ENCODE data around the gene GPR42.
"Not testable (repeated sequence)": the region's sequence is repeated elsewhere in the genome, so short reads cannot be mapped to it uniquely, and the experiment has no call there.

Gene GPR42

GRCh38 chr19:35397064-35397463 is 26.2 kb downstream of the GPR42 start:
- no peak for TF ChIP-seq CTCF (IDR thresholded peaks at IDR 0.05; ENCODE audit: insufficient read depth, low read depth, low read length, missing control alignments)
- no peak for DNase-seq (ENCODE audit: low read depth)
- H3K4me3 ChIP-seq (ENCODE audit: low read length): no peak overlapping the region

- H3K4me3 ChIP-seq (ENCODE audit: low read length): no peak overlapping the region
- DNase-seq (ENCODE audit: low read depth): no peak
- no peak for TF ChIP-seq CTCF (IDR thresholded peaks at IDR 0.05; ENCODE audit: insufficient read depth, low read depth, low read length, missing control alignments)
These were observed 27.7 kb downstream of the GPR42 start for GRCh38 chr19:35398570-35398969.

- H3K4me3 ChIP-seq (ENCODE audit: low read length): no peak overlapping the region
- TF ChIP-seq CTCF (IDR thresholded peaks at IDR 0.05; ENCODE audit: insufficient read depth, low read depth, low read length, missing control alignments): no peak
- no peak for DNase-seq (ENCODE audit: low read depth)
These were observed 28.4 kb downstream of the GPR42 start for GRCh38 chr19:35399231-35399630.

GRCh38 chr19:35399948-35400772 is 29.3 kb downstream of the GPR42 start:
- H3K4me3 ChIP-seq (ENCODE audit: low read length): no peak overlapping the region
- no peak for DNase-seq (ENCODE audit: low read depth)
- no peak for TF ChIP-seq CTCF (IDR thresholded peaks at IDR 0.05; ENCODE audit: insufficient read depth, low read depth, low read length, missing control alignments)

- no peak for TF ChIP-seq CTCF (IDR thresholded peaks at IDR 0.05; ENCODE audit: insufficient read depth, low read depth, low read length, missing control alignments)
- no peak overlapping the region for H3K4me3 ChIP-seq (ENCODE audit: low read length)
- DNase-seq (ENCODE audit: low read depth): no peak
These were observed 29.9 kb downstream of the GPR42 start for GRCh38 chr19:35400773-35401100.

GRCh38 chr19:35401416-35401815 is 30.5 kb downstream of the GPR42 start:
- DNase-seq (ENCODE audit: low read depth): not testable (repeated sequence)

GRCh38 chr19:35403116-35403760 is 32.4 kb downstream of the GPR42 start:
- no peak overlapping the region for H3K4me3 ChIP-seq (ENCODE audit: low read length)
- DNase-seq (ENCODE audit: low read depth): no peak
- no peak for TF ChIP-seq CTCF (IDR thresholded peaks at IDR 0.05; ENCODE audit: insufficient read depth, low read depth, low read length, missing control alignments)

More at GRCh38 chr19:35401416-35401815, 30.5 kb downstream of the GPR42 start:
- not testable (repeated sequence) for H3K4me3 ChIP-seq (ENCODE audit: low read length)
